GM12891 (cell line): ENCODE measurements around the gene TRIM27.

Experiments used
- PAX5 ChIP-seq: IDR thresholded peaks from 2 replicates; pipeline ENCODE4 v1.6.1; 2011; ENCODE audit warnings: low read length, moderate library complexity, mild to moderate bottlenecking; ENCODE audit not compliant: insufficient read depth, severe bottlenecking
- POLR2A ChIP-seq: IDR thresholded peaks from 2 replicates; pipeline ENCODE4 v1.6.1; 2011; ENCODE audit warnings: low read depth, low read length, control low read depth
- POLR2AphosphoS5 ChIP-seq: IDR thresholded peaks from 2 replicates; pipeline ENCODE4 v1.6.1; 2011; ENCODE audit warnings: low read depth, low read length, control low read depth
- POU2F2 ChIP-seq: IDR thresholded peaks from 2 replicates; pipeline ENCODE4 v1.6.1; 2011; ENCODE audit warnings: low read depth, mild to moderate bottlenecking, control low read depth, low read length, moderate library complexity
- SPI1 ChIP-seq: IDR thresholded peaks from 2 replicates; pipeline ENCODE4 v1.6.1; 2011; ENCODE audit warnings: low read depth, low read length, control low read depth
- TAF1 ChIP-seq: IDR thresholded peaks from 2 replicates; pipeline ENCODE4 v1.6.1; 2011; ENCODE audit warnings: low read depth, low read length, control low read depth

- TF ChIP-seq POLR2A (no peak), TAF1 (no peak), POLR2AphosphoS5 (no peak), PAX5 (no peak), SPI1 (no peak), POU2F2 (no peak)
These were observed 44.7 kb upstream of the TRIM27 start for GRCh38 chr6:28968476-28968875.
